Stimulated activated CD4-positive, alpha-beta T cell treated with anti-CD3 and anti-CD28 coated beads, Interleukin-2, amount 100 ng/mL, for 48 hours (primary cell): ENCODE measurements around the gene PSKH1.
"Not testable (repeated sequence)": the region's sequence is repeated elsewhere in the genome, so short reads cannot be mapped to it uniquely, and the experiment has no call there.

ENCODE experiments used
- DNase-seq, 2 donors: peaks; one replicate each; pipeline ENCODE4 v3.0.0-alpha.2; 2020

The PSKH1 gene

GRCh38 chr16:67892375-67892774 is 679 bp upstream of the PSKH1 start:
- DNase-seq, result no peak

- DNase-seq, result no peak
Measured at GRCh38 chr16:67893743-67894399, 817 bp downstream of the PSKH1 start.

- no peak for DNase-seq
Measured at GRCh38 chr16:67897231-67897630, 4.2 kb downstream of the PSKH1 start.

GRCh38 chr16:67901734-67902133 is 8.7 kb downstream of the PSKH1 start:
- no peak for DNase-seq

- DNase-seq, result no peak
Measured at GRCh38 chr16:67902831-67903230, 9.8 kb downstream of the PSKH1 start.

- DNase-seq, result no peak
Measured at GRCh38 chr16:67907397-67908180, 14.5 kb downstream of the PSKH1 start.

- no peak for DNase-seq
Measured at GRCh38 chr16:67909056-67909742, 16.1 kb downstream of the PSKH1 start.

- DNase-seq, result no peak
Measured at GRCh38 chr16:67910158-67910557, 17.1 kb downstream of the PSKH1 start.

GRCh38 chr16:67914758-67915495 is 21.9 kb downstream of the PSKH1 start:
- DNase-seq, result no peak

- not testable (repeated sequence) for DNase-seq
Measured at GRCh38 chr16:67915496-67915769, 22.4 kb downstream of the PSKH1 start.

GRCh38 chr16:67915831-67916723 is 23.0 kb downstream of the PSKH1 start:
- DNase-seq, result no peak

GRCh38 chr16:67917140-67917851 is 24.2 kb downstream of the PSKH1 start:
- DNase-seq, result no peak

- no peak for DNase-seq
Measured at GRCh38 chr16:67917852-67918236, 24.8 kb downstream of the PSKH1 start.

- no peak for DNase-seq
Measured at GRCh38 chr16:67919622-67920221, 26.7 kb downstream of the PSKH1 start.

- DNase-seq, result no peak
Measured at GRCh38 chr16:67922221-67922620, 29.2 kb downstream of the PSKH1 start.

GRCh38 chr16:67922740-67923139 is 29.7 kb downstream of the PSKH1 start:
- DNase-seq, result no peak

GRCh38 chr16:67923414-67924116 is 30.5 kb downstream of the PSKH1 start:
- DNase-seq, result no peak

GRCh38 chr16:67924140-67924906 is 31.3 kb downstream of the PSKH1 start:
- no peak for DNase-seq

- no peak for DNase-seq
Measured at GRCh38 chr16:67926181-67926750, 33.2 kb downstream of the PSKH1 start.
